Measurements from ENCODE around the gene CLDN10.
"Not testable (repeated sequence)": the region's sequence is repeated elsewhere in the genome, so short reads cannot be mapped to it uniquely, and the experiment has no call there.

Gene CLDN10, protein sequence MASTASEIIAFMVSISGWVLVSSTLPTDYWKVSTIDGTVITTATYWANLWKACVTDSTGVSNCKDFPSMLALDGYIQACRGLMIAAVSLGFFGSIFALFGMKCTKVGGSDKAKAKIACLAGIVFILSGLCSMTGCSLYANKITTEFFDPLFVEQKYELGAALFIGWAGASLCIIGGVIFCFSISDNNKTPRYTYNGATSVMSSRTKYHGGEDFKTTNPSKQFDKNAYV

DNA sequence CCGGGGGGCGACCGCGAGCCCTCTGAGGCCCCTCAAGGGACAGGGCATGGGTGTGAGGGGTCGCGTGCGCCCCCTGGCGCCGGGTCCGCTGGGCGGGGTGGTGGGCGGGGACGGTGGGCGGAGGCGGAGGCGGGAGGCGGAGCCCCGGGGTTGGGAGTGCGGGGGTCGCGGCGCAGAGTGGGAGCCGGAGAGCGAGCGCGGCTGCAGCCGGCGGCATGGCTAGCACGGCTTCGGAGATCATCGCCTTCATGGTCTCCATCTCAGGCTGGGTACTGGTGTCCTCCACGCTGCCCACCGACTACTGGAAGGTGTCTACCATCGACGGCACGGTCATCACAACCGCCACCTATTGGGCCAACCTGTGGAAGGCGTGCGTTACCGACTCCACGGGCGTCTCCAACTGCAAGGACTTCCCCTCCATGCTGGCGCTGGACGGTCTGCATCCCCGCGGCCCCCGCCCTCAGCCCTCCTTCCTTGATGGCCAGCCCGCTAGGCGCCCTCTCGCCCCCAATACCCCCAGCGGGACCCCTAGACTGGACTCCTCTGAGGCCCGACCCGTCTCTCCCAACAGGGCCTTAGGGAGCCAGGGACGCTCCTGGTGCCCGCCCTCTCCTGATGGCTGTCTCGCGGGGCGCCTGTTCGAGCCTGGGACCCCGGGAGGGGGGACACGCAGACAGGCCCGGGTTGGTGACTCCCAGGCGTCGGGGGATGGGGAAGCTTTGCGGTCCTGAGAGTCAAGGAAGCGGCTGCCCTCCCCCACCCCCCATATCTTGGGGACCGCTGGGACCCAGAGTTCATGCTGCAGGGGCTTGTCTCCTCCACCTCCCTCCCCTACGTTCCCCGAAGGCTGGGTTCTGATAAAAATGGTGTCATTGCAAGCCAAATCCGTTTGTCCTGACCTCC is at the start of gene CLDN10:
TSS of gene CLDN10 (plus strand) at position 182 of the 903 bp plus-strand sequence. CDS start at position 216, 34 bp downstream.
- H3K4me3 Mint-ChIP-seq = no peak within 1 kb of the TSS
- H3K27ac Mint-ChIP-seq = no peak within 1 kb of the TSS
- ATAC-seq = peak; percentile 16

DNA sequence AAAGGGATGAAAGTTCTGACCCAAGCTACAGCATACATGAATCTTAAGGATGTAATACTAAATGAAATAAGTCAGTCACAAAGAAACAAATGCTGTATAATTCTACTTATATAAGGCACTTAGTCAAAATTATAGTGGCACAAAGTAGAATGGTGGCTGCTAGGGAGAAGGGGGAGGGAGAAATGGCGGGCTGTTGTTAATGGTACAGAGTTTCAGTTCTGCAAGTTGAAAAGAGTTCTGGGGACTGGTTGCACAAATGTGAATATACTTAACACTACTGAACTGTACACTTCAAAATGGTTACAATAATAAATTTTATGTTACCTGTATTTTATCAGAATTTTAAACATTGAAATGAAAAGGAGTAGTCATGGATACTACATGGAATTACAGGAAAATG is 48.9 kb upstream of the CLDN10 start:
- Mint-ChIP-seq H3K4me1 (no peaks in the 10 kb centered on the region), H3K27ac (no peak overlapping the region), H3K4me3 (no peak overlapping the region), H3K36me3 (no peaks in the 10 kb centered on the region), H3K9me3 (peaks cover 9% of the 10 kb centered on the region)
- no peak for ATAC-seq
- no peak for DNase-seq (ENCODE audit: low spot score in 2 of 2)

More for the DNA sequence above, at the start of gene CLDN10:
- Mint-ChIP-seq H3K9me3 (no peaks in the 10 kb centered on the region), H3K4me1 (peaks cover 12% of the 10 kb centered on the region), H3K36me3 (no peaks in the 10 kb centered on the region)
- DNase-seq (ENCODE audit: low spot score in 2 of 2) = no peak

DNA sequence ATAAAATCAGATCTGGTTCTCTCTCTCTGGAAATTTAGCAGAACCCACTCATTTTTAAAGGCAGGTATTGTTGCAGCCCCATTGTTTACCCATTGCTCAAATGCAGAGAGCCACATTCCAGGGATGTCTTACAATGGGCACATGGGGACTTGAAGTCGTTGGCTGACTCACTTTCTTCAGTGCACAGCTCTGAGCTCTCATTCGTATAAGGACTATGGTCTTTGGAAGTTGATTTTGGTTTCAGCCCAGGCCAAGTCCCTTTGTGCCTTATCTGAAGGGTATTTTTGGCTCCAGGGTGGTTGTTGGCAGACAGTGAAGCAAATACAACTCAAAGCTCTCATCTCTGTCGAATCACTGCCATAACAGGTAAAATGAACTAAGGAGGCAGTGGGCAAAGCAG is 47.3 kb upstream of the CLDN10 start:
- Mint-ChIP-seq H3K4me1 (no peaks in the 10 kb centered on the region), H3K36me3 (no peaks in the 10 kb centered on the region), H3K9me3 (peaks cover 8% of the 10 kb centered on the region), H3K27ac (no peak overlapping the region), H3K4me3 (no peak overlapping the region)
- DNase-seq (ENCODE audit: low spot score in 2 of 2) = no peak
- no peak for ATAC-seq

DNA sequence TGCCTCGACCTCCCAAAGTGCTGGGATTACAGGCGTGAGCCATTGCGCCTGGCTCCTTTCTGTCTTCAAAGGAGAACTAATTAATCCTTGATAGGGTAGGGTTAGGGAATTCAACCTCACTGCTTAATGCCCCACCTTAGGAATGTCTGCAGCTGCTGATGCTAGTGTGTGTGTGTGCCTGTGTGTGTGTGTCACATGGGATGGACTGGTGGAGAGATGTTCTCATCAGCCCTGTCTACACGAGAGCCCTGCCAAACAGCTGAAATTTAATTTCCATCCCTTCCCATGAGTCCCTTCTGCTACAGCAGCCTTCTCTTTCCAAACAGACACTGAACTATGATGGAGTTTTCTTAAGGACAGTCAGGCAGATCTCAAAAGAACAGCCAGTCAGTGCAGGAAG is 46.5 kb upstream of the CLDN10 start:
- Mint-ChIP-seq H3K27ac (no peak overlapping the region), H3K36me3 (no peaks in the 10 kb centered on the region), H3K4me3 (no peak overlapping the region), H3K9me3 (peaks cover 3% of the 10 kb centered on the region), H3K4me1 (no peaks in the 10 kb centered on the region)
- DNase-seq (ENCODE audit: low spot score in 2 of 2) (no peak), ATAC-seq (peak; percentile 28)

DNA sequence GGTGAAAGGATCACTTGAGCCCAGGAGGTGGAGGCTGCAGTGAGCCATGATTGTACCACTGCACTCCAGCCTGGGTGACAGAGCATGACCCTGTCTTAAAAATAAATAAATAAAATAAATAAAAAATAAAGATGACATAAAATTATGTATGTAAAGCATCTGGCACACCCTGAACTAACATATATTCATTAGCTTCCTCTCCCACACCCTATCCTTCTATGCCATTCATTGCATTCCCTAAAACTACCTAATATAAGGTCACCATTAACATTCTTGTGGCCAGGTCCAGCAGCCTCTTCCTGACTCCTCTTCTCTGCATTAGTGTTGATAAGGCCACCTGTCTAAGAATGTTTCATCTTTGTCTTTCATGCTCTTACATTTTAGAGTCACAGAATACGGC is 44.5 kb upstream of the CLDN10 start:
- ATAC-seq (no peak), DNase-seq (ENCODE audit: low spot score in 2 of 2) (no peak)
- no peaks in the 10 kb centered on the region for H3K4me1 Mint-ChIP-seq
- H3K36me3 Mint-ChIP-seq = no peaks in the 10 kb centered on the region
- no peaks in the 10 kb centered on the region for H3K9me3 Mint-ChIP-seq
- H3K27ac Mint-ChIP-seq = no peak overlapping the region
- no peak overlapping the region for H3K4me3 Mint-ChIP-seq

DNA sequence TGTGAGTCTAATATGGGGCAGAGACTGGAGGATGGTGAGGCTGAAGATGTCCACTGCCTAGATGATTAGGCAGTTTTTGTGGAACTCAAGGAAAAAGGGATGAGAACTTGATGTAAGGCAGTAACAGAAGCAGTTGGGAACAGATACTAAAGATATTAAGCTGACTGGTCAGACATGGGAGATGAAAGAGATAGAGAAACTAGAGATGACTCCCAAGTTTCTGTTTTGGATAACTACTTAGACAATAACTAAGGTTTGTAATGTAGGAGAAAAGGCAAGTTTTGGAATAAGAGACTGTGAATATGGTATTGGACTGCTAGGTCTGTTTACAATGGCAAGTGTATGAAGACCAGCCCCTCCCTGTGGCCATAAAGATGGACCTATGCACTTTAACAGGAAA is 43.5 kb upstream of the CLDN10 start:
- Mint-ChIP-seq H3K4me1 (no peaks in the 10 kb centered on the region), H3K4me3 (no peak overlapping the region), H3K9me3 (no peaks in the 10 kb centered on the region), H3K36me3 (no peaks in the 10 kb centered on the region), H3K27ac (no peak overlapping the region)
- no peak for DNase-seq (ENCODE audit: low spot score in 2 of 2)
- no peak for ATAC-seq

DNA sequence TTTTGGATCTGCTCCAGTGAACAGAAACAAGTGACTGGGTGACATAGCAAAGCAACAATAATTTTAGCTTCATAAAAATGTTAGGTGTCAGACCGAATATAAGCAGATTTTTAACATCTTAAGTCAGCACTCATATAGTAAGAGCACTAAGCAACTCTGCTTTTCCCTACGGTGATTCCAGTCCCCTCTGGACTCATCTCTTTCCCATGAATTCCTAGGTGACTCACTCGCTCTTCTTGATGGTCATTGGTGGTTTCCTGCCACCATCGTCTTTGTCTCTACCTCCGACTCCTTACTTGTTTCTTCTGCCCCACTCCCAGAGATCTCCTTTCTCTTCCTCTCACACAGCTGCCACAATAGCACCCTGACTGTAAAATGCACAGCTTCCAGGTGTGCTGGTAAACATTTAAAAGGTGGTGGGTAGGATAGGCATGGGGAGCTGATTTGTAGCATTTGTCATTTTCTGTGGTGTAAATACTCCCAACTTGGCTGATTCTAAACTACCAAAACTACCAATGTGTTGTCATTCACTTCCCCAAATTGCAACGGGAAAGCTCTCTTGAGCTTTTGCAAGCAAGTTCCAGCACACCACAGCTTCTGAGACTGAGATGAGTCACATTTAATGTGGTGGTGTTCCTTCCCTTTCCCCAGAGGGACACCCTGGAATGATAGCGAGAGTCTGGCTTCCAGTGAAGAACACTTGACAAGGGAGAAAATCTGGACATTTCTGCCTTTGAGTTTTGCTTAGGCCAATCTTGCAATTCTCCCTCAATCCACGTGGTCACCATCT is 42.8 kb upstream of the CLDN10 start:
- H3K4me1 Mint-ChIP-seq = no peaks in the 10 kb centered on the region
- no peaks in the 10 kb centered on the region for H3K9me3 Mint-ChIP-seq
- DNase-seq (ENCODE audit: low spot score in 2 of 2) (no peak), ATAC-seq (no peak)
- no peaks in the 10 kb centered on the region for H3K36me3 Mint-ChIP-seq
- no peak overlapping the region for H3K27ac Mint-ChIP-seq
- no peak overlapping the region for H3K4me3 Mint-ChIP-seq

DNA sequence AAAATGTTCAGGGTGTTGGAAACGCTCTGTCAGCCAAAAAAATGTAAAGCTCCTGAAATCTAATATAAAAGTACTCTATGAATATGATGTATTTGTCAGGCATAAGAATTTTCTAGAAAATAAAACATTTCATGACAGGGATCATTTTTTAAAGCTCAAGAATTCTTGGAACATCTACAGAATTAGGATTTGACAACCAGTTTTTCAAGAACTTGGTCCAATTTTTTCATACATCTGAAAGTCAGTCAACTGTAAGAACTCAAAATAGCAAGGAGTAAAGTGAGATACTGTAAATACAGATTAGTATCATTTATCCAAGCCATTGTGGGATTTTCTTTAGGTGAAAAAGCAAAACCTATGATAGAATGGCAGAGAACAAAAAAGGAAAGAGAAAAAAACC is 41.6 kb upstream of the CLDN10 start:
- Mint-ChIP-seq H3K36me3 (no peaks in the 10 kb centered on the region), H3K9me3 (no peaks in the 10 kb centered on the region), H3K27ac (no peak overlapping the region), H3K4me3 (no peak overlapping the region), H3K4me1 (no peaks in the 10 kb centered on the region)
- ATAC-seq = no peak
- no peak for DNase-seq (ENCODE audit: low spot score in 2 of 2)

DNA sequence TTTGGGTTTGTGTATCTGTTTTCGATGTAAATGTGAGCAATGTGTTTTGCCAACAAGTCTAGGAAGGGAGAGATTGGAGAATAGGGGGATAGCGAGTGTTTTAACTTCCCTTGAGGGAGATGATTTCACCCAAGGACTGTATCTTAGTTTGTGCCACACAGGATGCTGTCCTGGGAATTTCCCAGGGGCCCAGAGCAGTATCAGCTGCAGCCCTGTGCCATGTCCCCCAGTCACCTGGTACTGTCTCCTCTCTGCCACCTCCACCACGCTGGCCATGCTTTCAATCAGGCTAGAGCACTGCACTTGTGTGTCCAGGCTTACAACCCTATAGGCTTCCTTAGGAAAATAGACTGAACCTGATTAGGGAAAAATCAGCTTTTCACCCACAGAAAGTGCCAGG is 40.1 kb upstream of the CLDN10 start:
- Mint-ChIP-seq H3K9me3 (no peaks in the 10 kb centered on the region), H3K4me1 (no peaks in the 10 kb centered on the region), H3K36me3 (no peaks in the 10 kb centered on the region), H3K4me3 (no peak overlapping the region), H3K27ac (no peak overlapping the region)
- ATAC-seq (no peak), DNase-seq (ENCODE audit: low spot score in 2 of 2) (no peak)

DNA sequence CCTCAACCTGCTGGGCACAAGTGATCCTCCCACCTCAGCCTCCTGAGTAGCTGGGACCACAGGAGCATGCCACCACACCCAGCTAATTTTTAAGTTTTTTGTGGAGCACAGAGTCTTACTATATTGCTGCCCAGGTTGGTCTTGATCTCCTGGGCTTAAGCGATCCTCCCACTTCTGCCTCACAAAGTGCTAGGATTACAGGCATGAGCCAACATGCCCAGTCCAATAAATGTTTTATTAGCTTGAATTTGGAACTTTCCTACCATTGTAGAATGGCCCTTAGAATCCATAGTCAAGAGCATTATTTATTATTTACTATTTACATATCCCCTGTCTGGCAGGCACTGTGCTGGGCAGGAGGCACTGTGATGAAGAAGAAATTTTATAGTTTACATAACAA is 39.6 kb upstream of the CLDN10 start:
- no peak for ATAC-seq
- no peak for DNase-seq (ENCODE audit: low spot score in 2 of 2)
- H3K36me3 Mint-ChIP-seq = no peaks in the 10 kb centered on the region
- H3K4me1 Mint-ChIP-seq = no peaks in the 10 kb centered on the region
- no peak overlapping the region for H3K27ac Mint-ChIP-seq
- no peaks in the 10 kb centered on the region for H3K9me3 Mint-ChIP-seq
- H3K4me3 Mint-ChIP-seq = no peak overlapping the region

DNA sequence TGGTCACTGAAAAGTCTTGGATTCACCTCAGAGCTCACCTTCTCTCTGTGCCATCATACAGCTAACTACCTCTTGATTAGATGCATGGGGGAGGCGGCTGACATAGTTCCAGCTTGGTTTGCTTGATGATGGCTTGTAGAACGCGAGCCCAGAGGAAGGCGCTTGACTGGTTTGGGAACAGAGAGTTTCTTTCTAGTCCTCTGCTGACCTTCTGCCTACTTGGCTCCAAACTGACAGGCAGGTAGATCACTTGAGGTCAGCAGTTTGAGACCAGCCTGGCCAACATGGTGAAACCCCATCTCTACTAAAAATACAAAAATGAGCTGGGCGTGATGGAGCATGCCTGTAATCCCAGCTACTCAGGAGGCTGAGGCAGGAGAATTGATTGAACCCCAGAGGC is 36.9 kb upstream of the CLDN10 start:
- H3K4me3 Mint-ChIP-seq; H3K4me1 Mint-ChIP-seq; H3K36me3 Mint-ChIP-seq; H3K9me3 Mint-ChIP-seq; DNase-seq (ENCODE audit: low spot score in 2 of 2); ATAC-seq; H3K27ac Mint-ChIP-seq: not testable (repeated sequence)

DNA sequence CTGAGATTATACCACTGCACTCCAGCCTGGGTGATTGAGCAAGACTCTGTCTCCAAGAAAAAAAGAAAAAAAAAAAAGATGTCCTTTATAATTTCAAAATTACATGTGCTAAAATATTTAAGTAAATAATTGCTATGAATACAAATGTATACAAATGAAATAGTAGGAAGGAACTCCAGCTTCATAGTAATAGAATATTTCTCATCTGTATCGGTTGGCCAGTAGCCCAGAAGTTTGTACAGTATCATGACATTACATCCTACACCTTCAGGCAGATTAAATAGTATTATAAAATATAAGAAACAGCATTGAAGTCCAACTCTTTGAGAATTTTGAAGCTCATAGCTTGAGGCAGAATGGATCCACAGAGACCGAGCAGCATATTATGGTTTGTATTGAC is 36.5 kb upstream of the CLDN10 start:
- DNase-seq (ENCODE audit: low spot score in 2 of 2) (no peak), ATAC-seq (no peak)
- Mint-ChIP-seq H3K27ac (no peak overlapping the region), H3K4me1 (no peaks in the 10 kb centered on the region), H3K9me3 (no peaks in the 10 kb centered on the region), H3K4me3 (no peak overlapping the region), H3K36me3 (no peaks in the 10 kb centered on the region)

DNA sequence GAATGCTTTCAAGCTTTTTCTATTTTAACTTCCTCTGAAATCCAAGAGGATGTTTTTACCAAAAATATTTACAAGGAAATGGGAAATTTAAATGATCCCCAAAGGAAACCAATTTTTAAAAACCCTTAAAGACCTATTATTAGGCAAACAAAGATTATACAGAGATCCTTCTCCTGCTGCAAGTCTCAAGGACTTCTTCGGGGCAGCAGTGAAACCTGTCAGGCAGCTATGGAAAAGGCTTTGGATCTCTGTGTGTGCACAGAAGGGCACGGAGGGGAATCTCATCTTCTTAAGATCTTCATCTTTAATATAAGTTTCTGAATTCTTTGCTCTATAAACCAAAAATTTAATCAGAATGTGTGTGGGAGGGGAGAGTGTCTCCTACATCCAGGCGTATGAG is 36.0 kb upstream of the CLDN10 start:
- H3K4me3 Mint-ChIP-seq = no peak overlapping the region
- H3K36me3 Mint-ChIP-seq = no peaks in the 10 kb centered on the region
- H3K27ac Mint-ChIP-seq = no peak overlapping the region
- H3K4me1 Mint-ChIP-seq = no peaks in the 10 kb centered on the region
- DNase-seq (ENCODE audit: low spot score in 2 of 2) (no peak), ATAC-seq (no peak)
- no peaks in the 10 kb centered on the region for H3K9me3 Mint-ChIP-seq

DNA sequence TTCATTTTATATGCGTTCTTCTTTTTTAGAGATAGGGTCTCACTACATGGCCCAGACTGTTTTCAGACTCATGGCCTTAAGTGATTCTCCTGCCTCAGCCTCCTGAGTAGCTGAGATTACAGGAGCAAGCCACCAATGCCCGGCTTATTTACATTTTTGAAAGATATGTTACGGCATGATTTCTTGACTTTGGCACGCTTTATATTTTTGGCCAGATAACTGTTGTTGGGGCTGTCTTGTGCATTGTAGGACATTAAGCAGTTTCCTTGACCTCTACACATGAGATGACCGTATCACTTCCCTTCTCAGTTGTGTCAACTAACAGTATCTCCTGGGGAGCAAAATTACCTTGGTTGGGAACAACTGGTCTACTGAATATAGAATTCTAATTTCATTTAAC is 28.9 kb upstream of the CLDN10 start:
- H3K4me1 Mint-ChIP-seq = no peaks in the 10 kb centered on the region
- no peak overlapping the region for H3K4me3 Mint-ChIP-seq
- no peaks in the 10 kb centered on the region for H3K36me3 Mint-ChIP-seq
- peaks cover 4% of the 10 kb centered on the region for H3K9me3 Mint-ChIP-seq
- no peak for DNase-seq (ENCODE audit: low spot score in 2 of 2)
- H3K27ac Mint-ChIP-seq = no peak overlapping the region
- ATAC-seq = no peak

DNA sequence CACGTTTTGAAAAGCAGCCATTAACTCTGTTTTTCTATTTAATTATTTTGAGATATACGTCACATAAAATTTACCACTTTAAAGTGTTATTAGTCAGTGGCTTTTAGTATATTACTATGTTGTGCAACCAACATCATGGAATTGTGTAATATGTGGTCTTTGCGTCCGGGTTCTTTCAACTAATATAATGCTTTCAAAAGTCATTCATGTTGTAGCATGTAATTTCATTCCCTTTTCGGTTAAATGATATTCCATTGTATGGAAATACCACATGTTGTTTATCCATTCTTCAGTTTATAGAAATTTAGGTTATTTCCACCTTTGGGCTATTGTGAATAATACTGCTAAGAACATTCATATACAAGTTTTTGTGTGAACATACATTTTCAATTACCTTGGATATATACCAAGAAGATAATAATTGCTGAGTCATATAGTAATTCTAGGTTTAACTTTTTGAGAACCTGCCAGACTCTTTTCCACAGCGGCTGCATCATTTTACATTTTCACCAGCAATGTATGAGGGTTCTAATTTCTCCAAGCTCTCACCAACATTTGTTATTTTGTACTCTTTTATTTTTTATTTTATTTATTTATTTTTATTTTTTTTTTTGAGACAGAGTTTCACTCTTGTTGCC is 28.1 kb upstream of the CLDN10 start:
- peaks cover 4% of the 10 kb centered on the region for H3K9me3 Mint-ChIP-seq
- ATAC-seq (no peak), DNase-seq (ENCODE audit: low spot score in 2 of 2) (no peak)

More for the DNA sequence above, 28.1 kb upstream of the CLDN10 start:
- H3K4me3 Mint-ChIP-seq = no peak overlapping the region
- no peak overlapping the region for H3K27ac Mint-ChIP-seq
- no peaks in the 10 kb centered on the region for H3K4me1 Mint-ChIP-seq
- H3K36me3 Mint-ChIP-seq = no peaks in the 10 kb centered on the region
